Measurements from ENCODE around the gene GMPS. TPM values are rescaled to one million over a fixed set of nuclear protein-coding genes. Genes with fewer than 3 reads are reported as not detected.
"Not testable (repeated sequence)": the region's sequence is repeated elsewhere in the genome, so short reads cannot be mapped to it uniquely, and the experiment has no call there.

The GMPS gene
- total RNA-seq, 1 donor from 2014 or later, result 66.5 TPM

DNA sequence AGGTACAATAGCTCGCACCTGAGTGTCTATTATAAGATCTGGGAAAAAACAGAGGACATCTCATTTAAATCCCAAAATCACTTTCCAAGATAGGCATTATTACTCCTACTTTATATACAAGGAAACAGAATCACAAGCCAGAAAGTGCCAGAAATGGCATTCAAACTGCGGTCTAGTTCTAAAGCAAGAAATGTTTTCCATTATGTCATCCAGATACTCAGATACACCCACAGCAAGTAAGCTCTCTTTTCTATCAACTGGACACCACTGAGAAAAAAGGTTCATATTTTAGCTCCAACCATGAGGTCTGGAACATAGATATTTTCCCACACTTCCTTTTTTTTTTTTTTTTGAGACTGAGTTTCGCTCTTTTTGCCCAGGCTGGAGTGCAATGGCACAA lies 24.3 kb upstream of the GMPS start:
- Mint-ChIP-seq H3K27ac (ENCODE audit: unreplicated experiment) (no peak overlapping the region), H3K9me3 (ENCODE audit: unreplicated experiment) (no peaks in the 10 kb centered on the region), H3K4me1 (ENCODE audit: unreplicated experiment) (peaks cover 11% of the 10 kb centered on the region), H3K4me3 (ENCODE audit: unreplicated experiment) (no peak overlapping the region), H3K27me3 (ENCODE audit: unreplicated experiment) (no peaks in the 10 kb centered on the region), H3K36me3 (ENCODE audit: low read depth, unreplicated experiment) (no peaks in the 10 kb centered on the region)
- no peak for DNase-seq (ENCODE audit: low spot score)
- TF ChIP-seq, protein P1, sequence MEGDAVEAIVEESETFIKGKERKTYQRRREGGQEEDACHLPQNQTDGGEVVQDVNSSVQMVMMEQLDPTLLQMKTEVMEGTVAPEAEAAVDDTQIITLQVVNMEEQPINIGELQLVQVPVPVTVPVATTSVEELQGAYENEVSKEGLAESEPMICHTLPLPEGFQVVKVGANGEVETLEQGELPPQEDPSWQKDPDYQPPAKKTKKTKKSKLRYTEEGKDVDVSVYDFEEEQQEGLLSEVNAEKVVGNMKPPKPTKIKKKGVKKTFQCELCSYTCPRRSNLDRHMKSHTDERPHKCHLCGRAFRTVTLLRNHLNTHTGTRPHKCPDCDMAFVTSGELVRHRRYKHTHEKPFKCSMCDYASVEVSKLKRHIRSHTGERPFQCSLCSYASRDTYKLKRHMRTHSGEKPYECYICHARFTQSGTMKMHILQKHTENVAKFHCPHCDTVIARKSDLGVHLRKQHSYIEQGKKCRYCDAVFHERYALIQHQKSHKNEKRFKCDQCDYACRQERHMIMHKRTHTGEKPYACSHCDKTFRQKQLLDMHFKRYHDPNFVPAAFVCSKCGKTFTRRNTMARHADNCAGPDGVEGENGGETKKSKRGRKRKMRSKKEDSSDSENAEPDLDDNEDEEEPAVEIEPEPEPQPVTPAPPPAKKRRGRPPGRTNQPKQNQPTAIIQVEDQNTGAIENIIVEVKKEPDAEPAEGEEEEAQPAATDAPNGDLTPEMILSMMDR (IDR thresholded peaks at IDR 0.05; ENCODE audit: unreplicated experiment), result no peak

DNA sequence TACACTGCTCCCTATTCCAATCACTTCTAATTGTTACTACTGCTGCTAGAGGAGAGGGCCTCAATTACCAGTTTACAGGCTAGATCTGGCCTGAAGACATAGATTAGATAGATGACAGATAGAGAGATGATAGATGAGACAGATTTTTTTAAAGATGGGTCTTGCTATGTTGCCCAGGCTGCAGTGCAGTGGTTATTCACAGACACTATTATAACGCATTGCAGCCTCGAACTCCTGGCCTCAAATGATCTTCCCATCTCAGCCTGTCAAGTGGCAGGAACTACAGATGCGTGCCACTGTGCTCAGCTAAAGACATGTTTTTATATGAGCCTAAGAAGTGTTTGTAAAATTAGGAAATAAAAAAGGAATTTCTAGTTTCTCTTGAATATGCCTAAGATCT lies 22.5 kb upstream of the GMPS start:
- H3K36me3 Mint-ChIP-seq (ENCODE audit: low read depth, unreplicated experiment), result no peaks in the 10 kb centered on the region
- H3K9me3 Mint-ChIP-seq (ENCODE audit: unreplicated experiment), result no peaks in the 10 kb centered on the region
- no peak overlapping the region for H3K27ac Mint-ChIP-seq (ENCODE audit: unreplicated experiment)
- no peak overlapping the region for H3K4me3 Mint-ChIP-seq (ENCODE audit: unreplicated experiment)
- TF ChIP-seq, protein P1 (IDR thresholded peaks at IDR 0.05; ENCODE audit: unreplicated experiment), result no peak
- H3K4me1 Mint-ChIP-seq (ENCODE audit: unreplicated experiment), result peaks cover 26% of the 10 kb centered on the region
- no peak for DNase-seq (ENCODE audit: low spot score)
- H3K27me3 Mint-ChIP-seq (ENCODE audit: unreplicated experiment), result no peaks in the 10 kb centered on the region

DNA sequence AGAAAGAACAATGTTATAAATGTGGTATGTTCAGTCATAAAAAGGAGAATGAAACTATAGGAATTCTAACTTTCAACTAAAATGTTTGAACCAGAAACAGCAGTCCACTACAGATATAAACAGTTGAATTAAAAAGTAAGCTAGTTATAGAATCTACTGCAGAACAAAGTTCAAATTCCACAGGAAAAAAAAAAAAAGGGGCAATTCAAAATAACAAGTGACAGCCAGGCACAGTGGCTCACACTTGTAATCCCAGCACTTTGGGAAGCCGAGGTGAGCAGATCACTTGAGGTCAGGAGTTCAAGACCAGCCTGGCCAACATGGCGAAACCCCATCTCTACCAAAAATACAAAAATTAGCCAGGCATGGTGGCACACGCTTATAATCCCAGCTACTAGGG lies 21.0 kb upstream of the GMPS start:
- H3K27ac Mint-ChIP-seq (ENCODE audit: unreplicated experiment); H3K36me3 Mint-ChIP-seq (ENCODE audit: low read depth, unreplicated experiment); H3K9me3 Mint-ChIP-seq (ENCODE audit: unreplicated experiment); H3K4me3 Mint-ChIP-seq (ENCODE audit: unreplicated experiment); H3K27me3 Mint-ChIP-seq (ENCODE audit: unreplicated experiment); DNase-seq (ENCODE audit: low spot score): not testable (repeated sequence)
- peaks cover 30% of the 10 kb centered on the region for H3K4me1 Mint-ChIP-seq (ENCODE audit: unreplicated experiment)

DNA sequence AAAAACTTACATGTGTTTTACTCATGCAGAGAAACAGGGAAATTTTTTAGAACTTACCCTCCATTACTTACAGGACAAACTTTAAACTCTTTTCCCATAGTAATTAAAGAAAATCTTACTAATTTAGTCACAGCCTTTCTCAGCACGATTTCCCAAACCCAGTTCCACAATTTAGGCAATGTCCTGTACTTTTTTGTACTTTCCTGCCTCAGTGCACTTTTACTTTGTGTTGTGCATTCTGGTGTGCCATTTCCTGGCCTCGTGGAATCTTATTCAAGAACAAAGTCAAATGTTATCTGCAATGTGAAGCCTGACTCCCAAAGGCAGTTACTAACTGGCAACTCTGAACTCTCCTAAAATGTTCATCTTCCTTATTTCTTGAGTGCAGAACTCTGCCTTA lies 18.1 kb upstream of the GMPS start:
- Mint-ChIP-seq H3K4me3 (ENCODE audit: unreplicated experiment) (peak overlapping the region; percentile 99), H3K27ac (ENCODE audit: unreplicated experiment) (peak overlapping the region; percentile 94), H3K27me3 (ENCODE audit: unreplicated experiment) (peaks cover 11% of the 10 kb centered on the region), H3K36me3 (ENCODE audit: low read depth, unreplicated experiment) (no peaks in the 10 kb centered on the region), H3K4me1 (ENCODE audit: unreplicated experiment) (peaks cover 28% of the 10 kb centered on the region), H3K9me3 (ENCODE audit: unreplicated experiment) (no peaks in the 10 kb centered on the region)
- no peak for DNase-seq (ENCODE audit: low spot score)
- TF ChIP-seq, protein P1 (IDR thresholded peaks at IDR 0.05; ENCODE audit: unreplicated experiment), result no peak

DNA sequence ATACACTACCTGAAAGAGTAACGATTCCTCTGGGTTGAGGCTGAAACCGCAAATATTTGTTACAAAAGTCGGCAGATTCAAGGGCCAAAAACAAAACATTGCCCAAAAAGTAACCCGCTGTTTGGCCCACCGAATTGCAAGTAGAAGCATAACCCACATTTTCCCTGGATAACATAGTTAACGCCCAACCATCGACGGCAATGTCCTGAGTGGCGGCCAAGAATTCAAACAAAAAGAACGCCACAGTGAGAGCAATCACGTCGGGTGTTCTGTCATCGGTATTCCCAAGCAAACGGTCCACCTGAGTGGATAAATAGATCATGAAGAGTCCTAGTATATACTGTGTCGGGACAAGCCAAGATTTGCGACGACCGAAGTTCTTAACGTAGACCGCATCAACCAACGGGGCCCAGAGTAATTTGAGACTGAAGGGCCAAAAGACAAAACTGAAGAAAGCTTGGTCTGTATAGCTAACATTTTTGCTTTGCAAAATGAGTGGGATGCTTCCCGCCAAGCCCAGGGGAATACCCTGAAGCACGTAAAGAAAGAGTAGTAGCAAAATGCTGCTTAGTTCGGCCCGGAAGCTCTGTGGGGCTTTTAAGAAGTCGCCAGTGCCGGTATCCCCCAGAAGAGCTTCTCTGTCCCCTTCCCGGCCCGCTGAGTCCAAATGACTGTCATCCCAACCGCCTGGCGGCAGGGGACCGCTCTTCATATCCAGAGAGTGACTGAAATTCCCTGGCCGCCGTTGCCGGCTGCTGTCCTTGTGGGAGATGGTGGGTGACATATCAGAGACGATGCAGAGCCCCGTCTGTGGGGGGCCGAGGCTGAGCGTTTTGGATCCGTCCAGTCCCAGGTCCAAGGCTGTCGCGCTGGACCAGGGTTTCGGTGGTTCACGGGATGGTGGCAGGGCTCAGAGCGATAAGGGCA lies 17.0 kb upstream of the GMPS start:
- peaks cover 24% of the 10 kb centered on the region for H3K4me1 Mint-ChIP-seq (ENCODE audit: unreplicated experiment)
- peak overlapping the region; percentile 94 for H3K27ac Mint-ChIP-seq (ENCODE audit: unreplicated experiment)
- peak; percentile 41 for DNase-seq (ENCODE audit: low spot score)

More for the DNA sequence above, 17.0 kb upstream of the GMPS start:
- peak overlapping the region; percentile 99 for H3K4me3 Mint-ChIP-seq (ENCODE audit: unreplicated experiment)
- TF ChIP-seq, protein P1 (IDR thresholded peaks at IDR 0.05; ENCODE audit: unreplicated experiment), result no peak
- no peaks in the 10 kb centered on the region for H3K36me3 Mint-ChIP-seq (ENCODE audit: low read depth, unreplicated experiment)
- H3K27me3 Mint-ChIP-seq (ENCODE audit: unreplicated experiment), result peaks cover 11% of the 10 kb centered on the region
- H3K9me3 Mint-ChIP-seq (ENCODE audit: unreplicated experiment), result no peaks in the 10 kb centered on the region
